ENCODE data around the gene NLRP3.
"Not testable (repeated sequence)": the region's sequence is repeated elsewhere in the genome, so short reads cannot be mapped to it uniquely, and the experiment has no call there.

NLRP3 gene

GRCh38 chr1:247471445-247472016 is 55.6 kb downstream of the NLRP3 start:
- no peak for FAIRE-seq

GRCh38 chr1:247472035-247472434 is 56.1 kb downstream of the NLRP3 start:
- peak; percentile 18 for FAIRE-seq

GRCh38 chr1:247474367-247474766 is 58.4 kb downstream of the NLRP3 start:
- FAIRE-seq: no peak

GRCh38 chr1:247475793-247476192 is 59.8 kb downstream of the NLRP3 start:
- FAIRE-seq: no peak

GRCh38 chr1:247476328-247477058 is 60.5 kb downstream of the NLRP3 start:
- FAIRE-seq: not testable (repeated sequence)

GRCh38 chr1:247482747-247483146 is 66.8 kb downstream of the NLRP3 start:
- no peak for FAIRE-seq

GRCh38 chr1:247487057-247487456 is 71.1 kb downstream of the NLRP3 start:
- FAIRE-seq: peak; percentile 14

GRCh38 chr1:247491328-247491727 is 75.4 kb downstream of the NLRP3 start:
- FAIRE-seq: no peak

GRCh38 chr1:247493106-247493505 is 77.1 kb downstream of the NLRP3 start:
- FAIRE-seq: no peak

GRCh38 chr1:247494767-247495166 is 78.8 kb downstream of the NLRP3 start:
- FAIRE-seq: no peak

- no peak for FAIRE-seq
Measured at GRCh38 chr1:247496581-247497285, 80.8 kb downstream of the NLRP3 start.

Measured in colon (tissue), 2 donors.